ENCODE data around the gene CDC42BPB.
"Not testable (repeated sequence)": the region's sequence is repeated elsewhere in the genome, so short reads cannot be mapped to it uniquely, and the experiment has no call there.

The CDC42BPB gene

DNA sequence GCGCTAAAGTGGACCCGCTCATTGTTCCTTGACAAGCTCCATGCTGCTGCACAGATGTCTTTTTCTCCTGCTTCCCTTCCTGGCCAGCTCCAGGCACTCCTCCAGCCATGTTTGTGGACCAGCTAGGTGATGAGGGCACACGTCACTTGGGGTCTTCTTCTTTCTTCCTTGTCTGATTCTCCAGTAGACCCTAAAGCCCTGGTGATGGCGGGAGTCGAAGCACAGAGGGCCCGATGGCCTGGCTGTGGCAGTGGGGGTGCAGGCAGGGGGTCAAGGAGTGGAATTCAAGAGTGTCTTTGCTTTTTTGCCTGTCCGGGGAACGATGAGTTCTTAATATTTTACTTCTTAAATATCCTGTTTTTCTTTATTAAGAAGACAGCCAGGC lies 157.8 kb downstream of the CDC42BPB start:
- DNase-seq (ENCODE audit: low read depth), result no peak

DNA sequence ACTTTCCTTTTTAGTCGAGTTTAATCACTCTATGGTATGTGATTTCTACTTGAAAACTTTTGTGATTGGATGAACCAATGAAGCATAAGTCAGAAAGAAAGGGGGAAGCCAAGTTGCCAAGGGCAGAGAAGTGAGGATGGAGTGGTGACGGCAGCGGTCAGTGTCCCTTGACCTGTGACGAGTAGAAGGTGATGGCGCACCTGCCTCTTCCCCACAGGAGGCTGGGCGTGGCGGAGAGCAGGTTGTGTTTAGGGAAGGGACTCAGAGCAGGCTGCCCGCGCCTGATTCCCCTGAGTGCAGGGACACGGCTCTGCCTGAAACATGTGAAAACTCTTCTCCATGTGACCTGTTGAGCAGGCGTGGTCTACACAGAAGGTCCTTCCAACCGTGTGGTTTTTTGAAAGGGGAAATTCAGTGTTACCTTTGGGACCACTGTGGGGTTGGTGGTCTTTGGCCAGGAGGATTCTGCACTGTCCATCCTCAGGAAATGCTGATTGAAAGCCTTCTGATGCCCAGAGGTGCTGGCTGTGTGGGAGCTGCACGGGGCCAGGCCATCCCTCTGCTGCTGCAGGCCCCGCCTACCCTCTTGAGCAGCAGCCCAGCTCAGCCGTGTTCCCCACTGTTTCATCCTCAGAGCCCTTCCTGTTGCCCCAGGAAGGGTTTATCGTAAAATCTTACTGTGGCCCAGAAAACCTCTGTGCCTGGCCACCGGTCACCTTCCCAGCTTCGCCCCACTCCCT lies 158.4 kb downstream of the CDC42BPB start:
- DNase-seq (ENCODE audit: low read depth), result no peak

DNA sequence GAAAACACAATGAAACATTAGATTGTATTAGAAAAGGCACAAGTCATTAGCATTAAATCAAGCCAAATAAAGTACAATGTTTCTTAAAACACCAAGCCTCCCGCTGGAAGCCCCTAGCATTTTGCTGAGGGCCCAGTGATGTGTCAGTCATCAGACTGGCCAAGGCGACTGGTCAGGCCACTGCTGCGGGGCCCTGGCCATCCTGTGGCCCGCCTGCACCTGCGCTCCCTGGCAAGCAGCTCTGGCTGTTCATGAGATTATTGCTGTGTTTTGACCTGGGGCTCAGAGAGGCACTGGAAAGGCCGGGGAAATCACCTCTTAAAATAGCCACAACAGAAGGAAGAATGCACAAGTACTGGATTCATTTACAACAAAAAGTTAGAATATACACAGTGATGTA lies 159.1 kb downstream of the CDC42BPB start:
- DNase-seq (ENCODE audit: low read depth), result no peak

DNA sequence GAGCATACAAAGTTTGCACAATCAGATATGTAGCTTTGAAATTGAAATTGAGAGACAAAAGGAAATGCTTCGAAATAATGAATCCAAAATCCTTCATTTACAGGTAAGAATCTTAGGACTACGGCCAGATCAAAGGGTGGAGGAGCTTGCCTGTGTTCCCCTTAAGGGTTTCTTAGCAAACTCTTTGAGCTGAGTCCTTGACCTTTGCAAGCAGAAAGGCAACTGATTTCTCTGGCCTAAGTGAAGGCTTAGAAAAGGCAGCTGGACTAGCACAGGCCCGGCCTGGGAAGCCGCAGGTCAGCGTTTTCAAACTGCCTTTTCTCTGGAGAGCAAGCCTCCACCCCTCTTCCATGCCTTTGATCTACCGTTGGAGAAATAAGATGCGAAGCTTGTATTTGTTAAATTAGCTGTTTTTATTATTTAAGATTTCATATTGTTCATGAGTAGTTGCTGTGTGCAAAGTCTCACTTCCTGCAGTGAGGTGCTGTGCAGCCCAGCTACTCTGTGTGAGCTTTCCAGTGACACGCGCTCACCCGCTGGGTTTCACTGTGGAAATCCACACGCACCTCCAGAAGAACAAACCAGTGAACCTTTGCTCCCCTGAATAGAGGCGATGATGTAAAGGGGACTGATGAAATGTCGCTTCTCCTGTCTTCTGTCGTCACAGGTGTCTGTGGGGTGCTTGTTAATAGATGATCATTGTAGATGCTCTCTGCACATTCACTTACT lies 159.9 kb downstream of the CDC42BPB start:
- no peak for DNase-seq (ENCODE audit: low read depth)

DNA sequence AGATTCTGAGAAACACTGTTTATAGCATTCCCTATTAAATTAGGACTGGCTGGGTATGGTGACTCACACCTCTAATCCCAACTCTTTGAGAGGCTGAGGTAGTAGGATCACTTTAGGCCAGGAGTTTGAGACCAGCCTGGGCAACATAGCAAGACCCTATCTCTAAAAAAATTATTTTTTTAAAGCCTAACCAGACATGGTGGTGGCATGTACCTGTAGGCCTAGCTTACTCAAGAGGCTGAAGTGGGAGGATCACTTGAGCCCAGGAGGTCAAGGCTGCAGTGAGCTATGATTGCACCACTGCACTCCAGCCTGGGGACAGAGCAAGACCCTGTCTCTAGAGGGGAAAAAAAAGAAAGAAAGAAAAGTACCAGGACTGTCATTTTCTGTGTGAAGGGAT lies 160.6 kb downstream of the CDC42BPB start:
- not testable (repeated sequence) for DNase-seq (ENCODE audit: low read depth)

DNA sequence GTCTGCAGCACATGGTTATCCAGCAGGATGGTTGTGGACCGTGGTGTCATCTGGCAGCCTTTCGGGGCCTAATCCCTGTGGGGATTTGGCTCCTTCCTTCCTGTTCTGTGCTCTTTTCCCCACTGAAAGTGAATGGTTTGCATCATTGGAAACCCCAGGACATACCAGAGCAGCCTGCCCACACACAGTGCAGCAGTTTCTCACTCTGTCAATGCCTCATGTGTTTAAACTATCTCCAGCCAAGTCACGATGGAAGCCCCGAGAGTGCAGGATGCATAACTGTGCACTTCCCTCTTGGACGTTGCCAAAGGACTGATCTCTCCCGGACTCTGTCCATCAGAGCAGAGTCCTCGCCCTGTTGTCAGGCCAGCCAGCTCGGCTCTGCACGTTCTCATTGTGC lies 163.9 kb downstream of the CDC42BPB start:
- peak; percentile 91 for DNase-seq (ENCODE audit: low read depth)

- DNase-seq (ENCODE audit: low read depth), result no peak
These were observed 164.7 kb downstream of the CDC42BPB start for GRCh38 chr14:102892651-102893050.

DNA sequence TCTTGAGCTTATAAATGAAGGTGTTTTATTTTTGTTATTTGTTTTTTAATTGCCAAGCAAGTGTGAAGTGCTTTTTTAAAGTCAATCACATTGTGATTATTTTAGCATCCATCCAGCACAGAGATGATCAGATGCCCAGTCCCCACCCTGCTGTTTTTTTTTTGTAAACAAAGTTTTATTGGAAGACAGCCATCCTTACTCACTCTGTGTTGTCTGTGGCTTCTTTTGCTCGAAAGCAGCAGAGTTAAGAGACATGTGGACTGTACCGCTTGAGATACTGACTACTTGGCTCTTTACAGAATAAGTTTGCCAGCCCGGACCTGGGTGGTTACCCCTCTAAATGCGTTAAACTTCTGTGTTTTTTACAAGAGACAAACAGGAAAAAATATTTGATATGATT lies 165.8 kb downstream of the CDC42BPB start:
- DNase-seq (ENCODE audit: low read depth), result peak; percentile 53

GRCh38 chr14:102891111-102891510 lies 166.2 kb downstream of the CDC42BPB start:
- no peak for DNase-seq (ENCODE audit: low read depth)

GRCh38 chr14:102889615-102890014 lies 167.7 kb downstream of the CDC42BPB start:
- no peak for DNase-seq (ENCODE audit: low read depth)

- DNase-seq (ENCODE audit: low read depth), result no peak
These were observed 168.6 kb downstream of the CDC42BPB start for GRCh38 chr14:102888748-102889147.

- DNase-seq (ENCODE audit: low read depth), result no peak
These were observed 171.5 kb downstream of the CDC42BPB start for GRCh38 chr14:102885737-102886447.

GRCh38 chr14:102883554-102883953 lies 173.8 kb downstream of the CDC42BPB start:
- DNase-seq (ENCODE audit: low read depth), result no peak

DNA sequence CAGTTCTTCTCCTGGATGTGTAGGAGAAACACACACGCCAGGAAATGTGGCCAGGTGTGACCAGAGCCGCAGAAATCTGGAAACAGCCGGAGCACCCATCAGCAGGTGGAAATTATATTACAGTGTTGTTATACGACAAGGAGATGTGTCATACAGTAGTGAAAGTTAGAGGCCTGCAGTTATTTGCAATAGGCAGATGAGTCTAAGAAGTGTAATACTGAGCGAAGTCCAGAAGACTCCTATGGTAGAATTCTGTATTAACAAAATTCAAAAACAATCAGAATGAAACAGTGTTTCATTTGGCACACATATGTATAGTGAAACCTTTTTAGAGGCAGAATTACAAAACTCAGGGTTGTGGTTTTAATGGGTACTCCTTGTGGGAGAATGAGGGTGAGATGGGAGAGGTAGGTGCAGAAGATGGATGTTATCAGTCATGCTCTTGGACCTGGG lies 174.2 kb downstream of the CDC42BPB start:
- no peak for DNase-seq (ENCODE audit: low read depth)

Data from GM04504 (cell line).